HCT116 (cell line): ENCODE measurements around the gene WDR27.

Experiments
- EZH2 ChIP-seq: fragments of 200-600 bp; sonication (generic); IDR thresholded peaks from 2 replicates; pipeline ENCODE4 v1.6.1; 2017; ENCODE audit warnings: antibody characterized with exemption, mixed run types
- SRF ChIP-seq: IDR thresholded peaks from 2 replicates; pipeline ENCODE4 v1.6.1; 2012; ENCODE audit warnings: low read depth
- ZFX ChIP-seq: fragments of 450-650 bp; IDR thresholded peaks from 2 replicates; pipeline ENCODE4 v1.6.1; 2017

GRCh38 chr6:169669147-169669546 lies 32.7 kb downstream of the WDR27 start:
- TF ChIP-seq EZH2: no peak
- TF ChIP-seq ZFX: no peak
- no peak for TF ChIP-seq SRF
